ENCODE measurements around the gene ITGB3. TPM values are rescaled to one million over a fixed set of nuclear protein-coding genes. Genes with fewer than 3 reads are reported as not detected.
"Not testable (repeated sequence)": the region's sequence is repeated elsewhere in the genome, so short reads cannot be mapped to it uniquely, and the experiment has no call there.

ITGB3 gene
- polyA plus RNA-seq, 1 of the 3 experiments (the other 2 are of a cell fraction) = 4.6 TPM

DNA sequence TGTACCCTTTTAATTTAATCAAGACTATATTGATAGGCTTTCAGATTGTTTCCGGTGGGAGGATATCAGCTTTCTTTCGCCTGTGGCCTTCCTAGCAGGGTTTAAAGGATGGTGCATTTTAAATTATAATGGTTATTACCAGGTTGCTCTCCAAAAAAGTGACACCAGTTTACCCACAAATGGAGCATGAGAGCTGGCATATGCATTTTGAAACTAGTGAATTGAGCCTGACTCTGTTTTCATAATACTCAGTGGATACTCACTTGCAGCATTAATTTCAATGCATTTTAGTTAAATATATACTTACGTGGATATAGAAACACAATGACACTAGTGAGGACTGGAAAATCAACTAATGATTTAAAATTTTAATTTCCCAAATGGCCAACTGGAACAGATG is 38.7 kb upstream of the ITGB3 start:
- peaks cover 0 to 4% of the 10 kb centered on the region in 2 experiments; a peak in 1 of 4 replicates for H3K4me1 ChIP-seq (ENCODE audit: control insufficient read depth in 1 of 2, insufficient read depth in 2 of 2, low read depth in 1 of 2, low read length in 1 of 2)
- H3K9me3 ChIP-seq = no peaks in the 10 kb centered on the region
- H3K27ac ChIP-seq (ENCODE audit: low read depth in 2 of 2, low read length in 1 of 2) = no peak overlapping the region
- CTCF ChIA-PET = interaction anchor here (0.9 kb wide), 1 partner anchor 35 kb away, joined by 3 read pairs; no protein-coding TSS in a partner anchor
- H3K9me2 ChIP-seq = no peaks in the 10 kb centered on the region
- no peak overlapping the region for H2AFZ ChIP-seq (ENCODE audit: low read depth)
- TF ChIP-seq FOXM1 (IDR thresholded peaks at IDR 0.05; ENCODE audit: low read depth) (no peak), FOSL2 (IDR thresholded peaks at IDR 0.05; ENCODE audit: borderline replicate concordance, low read depth) (no peak), RCOR1 (IDR thresholded peaks at IDR 0.05; ENCODE audit: low read length) (no peak), YY1 (IDR thresholded peaks at IDR 0.05; ENCODE audit: low read depth) (no peak), TCF12 (IDR thresholded peaks at IDR 0.05) (no peak), RAD21 (IDR thresholded peaks at IDR 0.05; ENCODE audit: low read length) (no peak), NRF1 (IDR thresholded peaks at IDR 0.05; ENCODE audit: low read depth, low read length) (no peak), POLR2AphosphoS5 (IDR thresholded peaks at IDR 0.05; ENCODE audit: low read depth, low read length) (no peak), EZH2phosphoT487 (IDR thresholded peaks at IDR 0.05; ENCODE audit: borderline replicate concordance, low read depth) (no peak)
- TF ChIP-seq, protein P1, sequence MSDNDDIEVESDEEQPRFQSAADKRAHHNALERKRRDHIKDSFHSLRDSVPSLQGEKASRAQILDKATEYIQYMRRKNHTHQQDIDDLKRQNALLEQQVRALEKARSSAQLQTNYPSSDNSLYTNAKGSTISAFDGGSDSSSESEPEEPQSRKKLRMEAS (IDR thresholded peaks at IDR 0.05; ENCODE audit: low read depth) = no peak
- no peaks in the 10 kb centered on the region for H4K20me1 ChIP-seq (ENCODE audit: insufficient read depth)
- no peak overlapping the region for H3K4me3 ChIP-seq (ENCODE audit: low read depth in 2 of 2, low read length in 1 of 2)
- H3K4me2 ChIP-seq = no peak overlapping the region
- WGBS (ENCODE audit: low lambda C conversion rate) = 82% methylated on average over 3 of the region's 3 CpGs
- H3K9ac ChIP-seq = no peak overlapping the region
- H3F3A ChIP-seq (replicated peaks; ENCODE audit: insufficient read depth) = peaks cover 3% of the 10 kb centered on the region
- no peak for DNase-seq
- POLR2A ChIA-PET = no interaction called here
- H3K36me3 ChIP-seq (replicated peaks in 1 of 2; ENCODE audit: control insufficient read depth in 1 of 2, insufficient read depth in 2 of 2, low read length in 1 of 2) = no peaks in the 10 kb centered on the region
- H3K79me2 ChIP-seq (ENCODE audit: insufficient read depth) = no peaks in the 10 kb centered on the region
- H3K27me3 ChIP-seq (ENCODE audit: insufficient read depth) = no peaks in the 10 kb centered on the region

DNA sequence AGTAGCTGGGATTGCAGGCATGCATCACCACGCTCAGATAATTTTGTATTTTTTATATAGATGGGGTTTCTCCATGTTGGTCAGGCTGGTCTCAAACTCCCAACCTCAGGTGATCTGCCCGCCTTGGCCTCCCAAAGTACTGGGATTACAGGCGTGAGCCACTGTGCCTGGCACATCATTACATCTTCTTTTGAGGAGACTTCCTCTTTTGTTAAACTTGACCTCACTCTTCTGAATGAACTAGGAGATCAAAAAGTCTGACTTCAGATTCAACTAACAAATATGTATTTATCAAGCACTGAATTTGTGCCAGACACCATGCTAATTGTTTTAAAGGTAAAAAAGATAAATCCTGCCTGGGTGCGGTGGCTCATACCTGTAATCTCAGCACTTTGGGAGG is 36.8 kb upstream of the ITGB3 start:
- H3K9ac ChIP-seq; H3K27me3 ChIP-seq (ENCODE audit: insufficient read depth); H3K4me3 ChIP-seq (ENCODE audit: low read depth in 2 of 2, low read length in 1 of 2); H4K20me1 ChIP-seq (ENCODE audit: insufficient read depth); H3K79me2 ChIP-seq (ENCODE audit: insufficient read depth); H3K4me2 ChIP-seq; H3K4me1 ChIP-seq (ENCODE audit: control insufficient read depth in 1 of 2, insufficient read depth in 2 of 2, low read depth in 1 of 2, low read length in 1 of 2); H3K9me2 ChIP-seq; H3F3A ChIP-seq (replicated peaks; ENCODE audit: insufficient read depth); H3K9me3 ChIP-seq; H2AFZ ChIP-seq (ENCODE audit: low read depth); H3K27ac ChIP-seq (ENCODE audit: low read depth in 2 of 2, low read length in 1 of 2); DNase-seq; POLR2A ChIA-PET; H3K36me3 ChIP-seq (replicated peaks in 1 of 2; ENCODE audit: control insufficient read depth in 1 of 2, insufficient read depth in 2 of 2, low read length in 1 of 2): not testable (repeated sequence)
- WGBS (ENCODE audit: low lambda C conversion rate) = 85% methylated on average over 4 of the region's 4 CpGs
- CTCF ChIA-PET = interaction anchor here (1.6 kb wide), 1 partner anchor 98 kb away, joined by 3 read pairs; no protein-coding TSS in a partner anchor

DNA sequence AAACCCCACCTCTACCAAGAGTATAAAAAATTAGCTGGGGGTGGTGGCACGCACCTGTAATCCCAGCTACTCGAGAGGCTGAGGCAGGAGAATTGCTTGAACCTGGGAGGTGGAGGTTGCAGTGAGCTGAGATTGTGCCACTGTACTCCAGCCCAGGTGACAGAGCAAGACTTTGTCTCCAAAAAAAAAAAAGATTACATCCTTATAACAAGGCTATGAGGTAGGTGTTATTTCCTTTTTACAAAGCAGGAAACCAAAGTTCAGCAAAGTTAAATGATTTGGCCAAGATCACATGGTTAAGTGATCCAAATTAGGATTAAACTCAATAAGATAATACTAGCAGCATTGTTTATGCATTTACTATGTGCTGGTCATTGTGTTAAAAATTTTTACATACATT is 36.3 kb upstream of the ITGB3 start:
- H4K20me1 ChIP-seq (ENCODE audit: insufficient read depth); H3K79me2 ChIP-seq (ENCODE audit: insufficient read depth); H3K36me3 ChIP-seq (replicated peaks in 1 of 2; ENCODE audit: control insufficient read depth in 1 of 2, insufficient read depth in 2 of 2, low read length in 1 of 2); H2AFZ ChIP-seq (ENCODE audit: low read depth); H3K4me3 ChIP-seq (ENCODE audit: low read depth in 2 of 2, low read length in 1 of 2); H3K9me2 ChIP-seq; DNase-seq; H3K4me2 ChIP-seq; H3F3A ChIP-seq (replicated peaks; ENCODE audit: insufficient read depth); H3K9ac ChIP-seq; POLR2A ChIA-PET; H3K4me1 ChIP-seq (ENCODE audit: control insufficient read depth in 1 of 2, insufficient read depth in 2 of 2, low read depth in 1 of 2, low read length in 1 of 2); H3K9me3 ChIP-seq; H3K27me3 ChIP-seq (ENCODE audit: insufficient read depth); H3K27ac ChIP-seq (ENCODE audit: low read depth in 2 of 2, low read length in 1 of 2): not testable (repeated sequence)
- CTCF ChIA-PET = interaction anchor here (0.8 to 4.1 kb wide), 2 partner anchors 12 to 98 kb away, joined by 3 to 34 read pairs; no protein-coding TSS in a partner anchor
- WGBS (ENCODE audit: low lambda C conversion rate) = 52% methylated on average over 2 of the region's 2 CpGs
